Mammary epithelial cell (primary cell): ENCODE measurements around the gene FILIP1.

Experiments used
- EZH2 ChIP-seq: IDR thresholded peaks from 2 replicates; pipeline ENCODE4 v1.6.1; 2012; ENCODE audit warnings: low read length, inconsistent platforms, borderline replicate concordance
- TF ChIP-seq, protein P1 (sequence below), 2 donors: IDR thresholded peaks in 1 of 2; conservative IDR thresholded peaks in 1 of 2; 2 replicates each; pipeline ENCODE4 v1.5.1; 2011 to 2012; ENCODE audit warnings: inconsistent platforms in 2 of 2, low read length in 2 of 2, mild to moderate bottlenecking in 2 of 2, control low read depth in 1 of 2, low read depth in 1 of 2; ENCODE audit not compliant: insufficient read depth in 1 of 2; ENCODE audit errors: extremely low read depth in 1 of 2

GRCh38 chr6:75499640-75500039, 6.0 kb upstream of the FILIP1 start:
- TF ChIP-seq, protein P1, sequence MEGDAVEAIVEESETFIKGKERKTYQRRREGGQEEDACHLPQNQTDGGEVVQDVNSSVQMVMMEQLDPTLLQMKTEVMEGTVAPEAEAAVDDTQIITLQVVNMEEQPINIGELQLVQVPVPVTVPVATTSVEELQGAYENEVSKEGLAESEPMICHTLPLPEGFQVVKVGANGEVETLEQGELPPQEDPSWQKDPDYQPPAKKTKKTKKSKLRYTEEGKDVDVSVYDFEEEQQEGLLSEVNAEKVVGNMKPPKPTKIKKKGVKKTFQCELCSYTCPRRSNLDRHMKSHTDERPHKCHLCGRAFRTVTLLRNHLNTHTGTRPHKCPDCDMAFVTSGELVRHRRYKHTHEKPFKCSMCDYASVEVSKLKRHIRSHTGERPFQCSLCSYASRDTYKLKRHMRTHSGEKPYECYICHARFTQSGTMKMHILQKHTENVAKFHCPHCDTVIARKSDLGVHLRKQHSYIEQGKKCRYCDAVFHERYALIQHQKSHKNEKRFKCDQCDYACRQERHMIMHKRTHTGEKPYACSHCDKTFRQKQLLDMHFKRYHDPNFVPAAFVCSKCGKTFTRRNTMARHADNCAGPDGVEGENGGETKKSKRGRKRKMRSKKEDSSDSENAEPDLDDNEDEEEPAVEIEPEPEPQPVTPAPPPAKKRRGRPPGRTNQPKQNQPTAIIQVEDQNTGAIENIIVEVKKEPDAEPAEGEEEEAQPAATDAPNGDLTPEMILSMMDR (conservative IDR thresholded peaks at IDR 0.05 in 1 of 2, IDR thresholded peaks at IDR 0.05 in 1 of 2; ENCODE audit: extremely low read depth in 1 of 2, insufficient read depth in 1 of 2, low read depth in 1 of 2, low read length in 2 of 2): no peak
- no peak for TF ChIP-seq EZH2
